Measurements from ENCODE around the gene GALNT15.
A peak's percentile ranks its signal among the peaks of the same experiment; 100 is the strongest.

GALNT15 gene

GRCh38 chr3:16257309-16257708 is 82.8 kb downstream of the GALNT15 start:
- DNase-seq, result no peak

GRCh38 chr3:16258177-16258576 is 83.7 kb downstream of the GALNT15 start:
- no peak for DNase-seq

GRCh38 chr3:16258866-16259265 is 84.4 kb downstream of the GALNT15 start:
- no peak for DNase-seq

DNA sequence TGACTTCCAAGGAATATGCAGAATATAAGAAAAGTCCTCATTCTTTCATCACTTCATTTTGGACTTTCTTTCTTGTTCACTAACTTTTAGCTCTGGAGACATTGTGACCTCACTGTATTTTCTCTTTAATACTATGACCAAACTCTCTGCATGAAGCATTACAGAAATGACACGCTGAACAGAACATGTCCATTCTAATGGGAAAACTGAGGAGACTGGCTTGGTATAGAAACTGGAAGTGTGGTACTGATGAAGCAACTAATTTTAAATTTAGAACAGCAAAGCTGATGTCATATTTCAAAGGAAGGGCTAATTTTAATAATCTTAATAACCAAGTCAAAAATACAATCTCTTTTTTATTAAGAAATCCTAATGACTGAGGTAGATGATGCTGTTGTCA is 85.6 kb downstream of the GALNT15 start:
- DNase-seq, result no peak

- no peak for DNase-seq
Observed at GRCh38 chr3:16262174-16262573, 87.7 kb downstream of the GALNT15 start.

- no peak for DNase-seq
Observed at GRCh38 chr3:16264174-16264707, 89.8 kb downstream of the GALNT15 start.

DNA sequence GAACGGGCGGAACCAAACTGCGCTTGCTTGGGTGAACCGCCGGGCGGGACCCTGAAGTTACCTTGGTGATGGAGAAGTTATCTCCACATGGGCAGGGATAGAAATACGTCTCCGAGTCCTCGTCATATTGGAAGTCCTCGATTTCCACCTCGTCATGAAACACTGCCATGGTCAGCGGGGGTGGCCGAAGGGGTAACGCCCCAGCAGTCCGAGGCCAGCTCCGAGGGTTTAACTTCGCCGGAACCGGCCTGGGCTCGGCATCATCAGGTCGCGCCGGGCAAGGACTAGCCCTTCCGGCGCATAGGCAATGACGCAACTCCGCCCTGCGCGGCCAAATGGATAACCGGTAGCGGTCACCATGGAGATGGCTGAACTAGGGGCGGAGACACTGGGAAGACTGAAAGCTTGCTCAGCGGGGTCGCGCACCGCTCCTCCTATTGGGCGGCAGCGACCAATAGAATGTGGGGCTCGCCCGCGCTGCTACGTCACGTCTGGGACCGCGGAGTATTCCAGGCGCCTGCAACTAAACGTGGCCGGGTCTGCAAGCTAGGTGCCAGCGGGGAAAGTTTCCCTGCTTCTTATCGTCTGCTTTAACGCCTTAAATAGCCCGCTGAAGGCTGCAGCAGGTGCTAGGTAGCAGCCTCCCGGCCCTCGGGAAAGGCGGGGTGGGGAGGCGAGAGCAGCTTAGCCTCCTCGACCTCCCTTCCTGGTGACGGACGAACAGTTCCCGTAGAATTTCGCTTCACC is 90.4 kb downstream of the GALNT15 start, which contains the start of the genes DPH3 and OXNAD1:
TSS of gene DPH3 (minus strand) at position 236 of the 747 bp plus-strand sequence. CDS start at position 169, 67 bp downstream.
TSS of gene OXNAD1 (plus strand) at position 505 of the 747 bp plus-strand sequence. CDS start 5,741 bp downstream, outside the sequence.
- peak; percentile 100 for DNase-seq

DNA sequence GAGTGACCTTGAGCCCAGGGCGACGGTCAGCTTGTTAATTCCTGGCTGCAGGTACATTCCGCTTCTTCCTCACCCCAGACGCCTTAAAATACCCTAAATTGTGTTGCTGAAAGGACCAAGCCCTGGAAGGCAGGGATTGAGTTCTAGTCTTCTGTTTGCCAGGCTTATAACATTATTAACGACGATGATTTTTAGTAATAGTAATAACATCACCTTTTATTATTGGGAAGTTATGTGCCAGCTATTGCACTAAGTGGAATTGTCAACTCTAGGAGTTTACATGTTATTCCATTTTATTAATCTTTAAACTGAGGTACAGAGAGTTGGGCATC is 90.9 kb downstream of the GALNT15 start:
- DNase-seq, result no peak

- no peak for DNase-seq
Observed at GRCh38 chr3:16266714-16267113, 92.2 kb downstream of the GALNT15 start.

- DNase-seq, result no peak
Observed at GRCh38 chr3:16270855-16271254, 96.4 kb downstream of the GALNT15 start.

DNA sequence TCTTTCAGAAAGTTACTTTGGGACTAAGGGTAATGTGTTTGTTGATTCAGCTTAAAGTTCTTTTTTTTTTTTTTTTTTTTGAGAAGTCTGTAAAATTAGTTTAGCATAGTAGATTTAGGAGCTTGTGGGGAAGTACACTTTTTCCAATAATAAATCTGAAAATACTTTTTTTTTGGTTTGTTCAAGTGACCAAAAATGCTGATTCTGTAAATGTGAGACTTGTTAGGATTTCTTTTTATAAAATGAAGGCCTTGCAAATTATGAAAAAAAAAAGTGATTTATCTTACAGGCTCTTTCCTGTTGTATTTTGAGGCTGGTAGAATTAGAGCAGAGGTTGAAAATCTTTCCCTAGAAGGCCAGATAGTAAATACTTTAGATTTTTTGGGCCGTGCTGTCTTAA is 98.1 kb downstream of the GALNT15 start:
- no peak for DNase-seq

DNA sequence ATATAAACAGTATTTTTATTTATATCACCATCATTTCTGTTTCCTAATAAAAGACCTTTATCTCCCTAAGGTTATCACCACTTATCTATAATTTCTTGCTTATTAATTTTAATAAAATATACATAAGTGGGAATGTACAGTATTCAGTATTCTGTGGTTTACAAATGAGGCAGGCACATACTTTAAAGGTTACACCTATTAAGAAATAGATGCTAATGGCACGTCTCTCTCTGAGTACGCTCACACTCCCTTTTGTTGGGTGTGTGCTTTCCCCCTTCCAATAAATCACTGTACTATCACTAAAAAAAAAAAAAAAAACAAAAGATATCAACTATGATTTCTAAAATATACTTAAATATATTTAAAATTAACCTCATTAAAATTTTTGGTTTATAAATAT is 99.4 kb downstream of the GALNT15 start:
- no peak for DNase-seq

DNA sequence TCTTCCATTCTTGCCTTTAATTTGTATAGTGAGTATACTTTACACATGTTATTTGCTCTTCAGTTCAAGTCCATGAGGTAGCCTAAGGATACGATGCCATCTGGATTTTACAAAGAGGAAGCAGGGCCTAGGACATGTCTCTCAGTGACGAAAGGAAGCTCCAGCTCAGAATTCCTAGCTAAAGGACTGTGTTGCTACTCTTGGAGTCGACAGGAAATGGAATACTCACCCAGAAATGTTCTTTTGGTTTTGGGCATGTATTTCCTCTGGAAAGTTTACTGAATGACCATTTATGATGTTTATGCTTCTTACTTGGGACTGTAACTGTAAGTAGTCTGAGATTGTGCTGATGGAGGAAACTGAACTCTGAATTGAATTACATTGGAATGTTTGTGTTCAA is 103.0 kb downstream of the GALNT15 start:
- DNase-seq, result no peak

- no peak for DNase-seq
Observed at GRCh38 chr3:16279010-16279801, 104.7 kb downstream of the GALNT15 start.

DNA sequence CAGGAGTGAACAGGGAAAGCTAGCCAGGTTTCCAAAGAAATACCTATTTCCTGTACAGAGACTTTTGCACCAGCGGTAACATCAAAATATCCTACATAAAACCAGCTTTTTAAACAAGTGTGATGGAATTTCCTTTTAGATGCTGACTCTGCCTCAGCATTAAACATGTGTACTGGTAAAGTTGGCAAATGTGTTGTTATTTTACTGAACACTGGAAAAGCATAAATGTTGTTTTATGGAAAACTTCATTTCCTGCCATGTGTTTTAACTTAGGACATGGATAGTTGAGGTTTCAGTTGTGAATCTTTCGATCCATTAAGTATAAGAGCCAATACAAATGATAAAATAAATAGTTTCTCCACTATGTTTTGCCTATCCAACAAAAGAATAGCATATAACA is 106.2 kb downstream of the GALNT15 start:
- DNase-seq, result no peak
